ENCODE results near the gene HTR4. TPM values are rescaled to one million over a fixed set of nuclear protein-coding genes. Genes with fewer than 3 reads are reported as not detected.

HTR4 gene
- total RNA-seq, 1 experiment from 2014 or later = not detected

- no peaks in the 10 kb centered on the region for H3K9me3 ChIP-seq (ENCODE audit: control insufficient read depth in 1 of 2, insufficient read depth in 1 of 2, low read depth in 1 of 2, low read length in 2 of 2)
- H3K4me2 ChIP-seq (ENCODE audit: low read length) = no peak overlapping the region
- DNase-seq (ENCODE audit: low read depth, low spot score) (no peak), ATAC-seq (no peak)
- H3K36me3 ChIP-seq (ENCODE audit: control insufficient read depth in 1 of 2, insufficient read depth in 2 of 2, low read length in 2 of 2) = no peaks in the 10 kb centered on the region
- ChIA-PET POLR2A (no interaction called here), CTCF (no interaction called here), RAD21 (ENCODE audit: low non-redundant PET in 1 of 2, low total read pairs in 2 of 2, uncharacterized antibody in 2 of 2, unreplicated experiment in 2 of 2) (no interaction called here)
- H3K27ac ChIP-seq (ENCODE audit: low read depth, low read length) = no peak overlapping the region
- no peaks in the 10 kb centered on the region for H4K20me1 ChIP-seq (ENCODE audit: insufficient read depth)
- no peaks in the 10 kb centered on the region for H3K4me1 ChIP-seq (ENCODE audit: control insufficient read depth in 1 of 2, insufficient read depth in 2 of 2, low read length in 2 of 2)
- no TSS peak for BruUV-seq (replicated peaks)
- H3K4me3 ChIP-seq (replicated peaks in 1 of 2; ENCODE audit: low read depth in 1 of 2, low read length in 2 of 2) = no peak overlapping the region
- no peak overlapping the region for H2AFZ ChIP-seq (ENCODE audit: low read depth, low read length, poor library complexity, severe bottlenecking)
- intact Hi-C loops (cut with micrococcal nuclease) = no loop called here
- H3K27me3 ChIP-seq (ENCODE audit: insufficient read depth, low read length) = peaks cover 23% of the 10 kb centered on the region
- no peaks in the 10 kb centered on the region for H3K79me2 ChIP-seq (ENCODE audit: insufficient read depth, low read length)
- TF ChIP-seq RAD21 (IDR thresholded peaks at IDR 0.05; ENCODE audit: low read depth) (no peak), ZNF274 (IDR thresholded peaks at IDR 0.05; ENCODE audit: low read depth, low read length) (no peak), CBX3 (IDR thresholded peaks at IDR 0.05; ENCODE audit: low read depth) (no peak), CTCF (IDR thresholded peaks at IDR 0.05 in 2 of 3, conservative IDR thresholded peaks at IDR 0.05 in 1 of 3; ENCODE audit: borderline replicate concordance in 1 of 3, insufficient read depth in 1 of 3, low read depth in 2 of 3, low read length in 2 of 3) (no peak), ZFX (IDR thresholded peaks at IDR 0.05) (no peak), POLR2AphosphoS5 (IDR thresholded peaks at IDR 0.05; ENCODE audit: low read depth, low read length) (no peak), REST (IDR thresholded peaks at IDR 0.05; ENCODE audit: low read depth) (no peak), EGR1 (IDR thresholded peaks at IDR 0.05; ENCODE audit: low read depth) (no peak), SIN3A (IDR thresholded peaks at IDR 0.05; ENCODE audit: low read depth) (no peak), JUND (IDR thresholded peaks at IDR 0.05) (no peak), MAX (IDR thresholded peaks at IDR 0.05) (no peak), ZBTB33 (IDR thresholded peaks at IDR 0.05; ENCODE audit: extremely low read depth, insufficient replicate concordance, low read length) (no peak), YY1 (IDR thresholded peaks at IDR 0.05; ENCODE audit: extremely low read depth, insufficient replicate concordance, low read depth, low read length) (no peak), EZH2phosphoT487 (IDR thresholded peaks at IDR 0.05; ENCODE audit: borderline replicate concordance) (no peak)
- no peak overlapping the region for H3K9ac ChIP-seq (ENCODE audit: low read length)
- no peaks in the 10 kb centered on the region for H3K9me2 ChIP-seq (ENCODE audit: insufficient read depth)
Observed at GRCh38 chr5:148653291-148653835, 964 bp downstream of the HTR4 start.
